Measurements from ENCODE around the gene LARGE1. TPM values are rescaled to one million over a fixed set of nuclear protein-coding genes. Genes with fewer than 3 reads are reported as not detected.

Gene LARGE1
- total RNA-seq, 4 donors from 2014 or later = 11.8 to 33.2 (median 22.6) TPM

DNA sequence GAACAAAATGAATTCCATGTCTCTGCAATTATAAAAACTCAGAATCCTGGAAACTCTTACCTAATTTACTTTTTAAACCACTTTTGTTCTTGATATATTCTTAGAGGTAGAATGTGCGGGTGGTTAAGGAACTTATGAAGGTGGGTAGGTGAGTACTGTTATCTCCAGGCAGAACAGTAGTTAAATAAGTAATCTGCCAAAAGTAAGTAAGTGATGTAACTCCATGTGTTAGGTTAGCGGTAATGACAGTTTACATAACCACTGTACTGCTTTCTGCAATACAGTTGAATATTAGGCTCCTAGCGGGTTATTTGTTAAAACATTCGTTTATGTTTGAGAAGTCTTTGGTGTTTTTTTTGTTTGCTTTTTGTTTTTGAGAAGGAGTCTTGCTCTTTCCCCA lies 7.1 kb downstream of the LARGE1 start:
- 88 to 90% methylated on average over 4 of the region's 4 CpGs for whole genome bisulfite sequencing, 2 donors
- no peak for TF ChIP-seq POLR2A (IDR thresholded peaks at IDR 0.05)
- TF ChIP-seq, protein P1, sequence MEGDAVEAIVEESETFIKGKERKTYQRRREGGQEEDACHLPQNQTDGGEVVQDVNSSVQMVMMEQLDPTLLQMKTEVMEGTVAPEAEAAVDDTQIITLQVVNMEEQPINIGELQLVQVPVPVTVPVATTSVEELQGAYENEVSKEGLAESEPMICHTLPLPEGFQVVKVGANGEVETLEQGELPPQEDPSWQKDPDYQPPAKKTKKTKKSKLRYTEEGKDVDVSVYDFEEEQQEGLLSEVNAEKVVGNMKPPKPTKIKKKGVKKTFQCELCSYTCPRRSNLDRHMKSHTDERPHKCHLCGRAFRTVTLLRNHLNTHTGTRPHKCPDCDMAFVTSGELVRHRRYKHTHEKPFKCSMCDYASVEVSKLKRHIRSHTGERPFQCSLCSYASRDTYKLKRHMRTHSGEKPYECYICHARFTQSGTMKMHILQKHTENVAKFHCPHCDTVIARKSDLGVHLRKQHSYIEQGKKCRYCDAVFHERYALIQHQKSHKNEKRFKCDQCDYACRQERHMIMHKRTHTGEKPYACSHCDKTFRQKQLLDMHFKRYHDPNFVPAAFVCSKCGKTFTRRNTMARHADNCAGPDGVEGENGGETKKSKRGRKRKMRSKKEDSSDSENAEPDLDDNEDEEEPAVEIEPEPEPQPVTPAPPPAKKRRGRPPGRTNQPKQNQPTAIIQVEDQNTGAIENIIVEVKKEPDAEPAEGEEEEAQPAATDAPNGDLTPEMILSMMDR (IDR thresholded peaks at IDR 0.05) = no peak
- no peak for DNase-seq (ENCODE audit: low spot score in 2 of 2)
- intact Hi-C loops (cut with DNase I; ENCODE audit: low total_unique reads) = no loop called here
- H3K4me3 ChIP-seq (ENCODE audit: low read depth, poor library complexity, severe bottlenecking) = no peak overlapping the region

DNA sequence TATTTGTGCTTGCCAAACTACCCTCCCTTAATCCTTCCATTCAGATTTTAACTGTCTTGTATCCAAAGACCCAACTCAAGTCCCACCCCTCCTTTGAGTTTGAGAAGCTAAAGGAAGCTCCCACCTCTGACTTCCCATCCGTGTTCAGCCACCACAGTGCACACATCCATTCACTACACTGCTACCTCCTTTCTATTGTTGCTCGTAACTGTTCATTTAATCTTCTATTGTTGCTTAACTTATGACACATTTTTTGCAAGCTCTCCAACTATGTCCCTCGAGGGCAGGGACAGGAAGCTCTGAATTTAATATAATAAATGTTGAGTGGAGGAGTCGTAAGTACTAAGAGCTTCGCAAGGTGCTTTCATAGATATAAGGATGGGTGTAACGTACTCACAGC lies 10.4 kb downstream of the LARGE1 start:
- no peak overlapping the region for H3K4me3 ChIP-seq (ENCODE audit: low read depth, poor library complexity, severe bottlenecking)
- DNase-seq (ENCODE audit: low spot score in 2 of 2) = no peak
- WGBS, 2 donors = 53 to 56% methylated on average over 6 of the region's 6 CpGs
- TF ChIP-seq, protein P1 (IDR thresholded peaks at IDR 0.05) = no peak
- intact Hi-C loops (cut with DNase I; ENCODE audit: low total_unique reads) = no loop called here

DNA sequence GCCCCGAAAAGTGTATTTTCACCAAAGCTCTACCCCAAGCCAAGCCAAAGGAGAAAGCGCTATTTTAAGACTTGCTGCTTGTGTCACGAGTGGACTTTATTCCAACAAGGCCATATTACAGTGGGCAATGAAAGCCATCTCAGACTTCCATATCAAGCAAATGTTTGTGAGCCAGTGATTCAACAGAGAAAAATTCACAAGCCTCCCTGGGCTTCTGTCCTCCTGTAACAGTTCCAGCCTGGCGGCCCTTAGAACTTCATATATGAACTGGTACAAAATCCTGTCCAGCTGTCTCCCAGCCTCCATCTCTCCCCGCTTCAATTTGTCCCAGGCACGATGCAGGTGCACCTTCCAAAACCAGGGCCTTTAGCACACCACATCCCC lies 11.2 kb downstream of the LARGE1 start:
- intact Hi-C loops (cut with DNase I; ENCODE audit: low total_unique reads) = no loop called here
- WGBS, 2 donors = 71 to 79% methylated on average over 6 of the region's 6 CpGs
- TF ChIP-seq, protein P1 (IDR thresholded peaks at IDR 0.05) = no peak
- TF ChIP-seq POLR2A (IDR thresholded peaks at IDR 0.05) = no peak
- DNase-seq (ENCODE audit: low spot score in 2 of 2) = no peak
- no peak overlapping the region for H3K4me3 ChIP-seq (ENCODE audit: low read depth, poor library complexity, severe bottlenecking)

DNA sequence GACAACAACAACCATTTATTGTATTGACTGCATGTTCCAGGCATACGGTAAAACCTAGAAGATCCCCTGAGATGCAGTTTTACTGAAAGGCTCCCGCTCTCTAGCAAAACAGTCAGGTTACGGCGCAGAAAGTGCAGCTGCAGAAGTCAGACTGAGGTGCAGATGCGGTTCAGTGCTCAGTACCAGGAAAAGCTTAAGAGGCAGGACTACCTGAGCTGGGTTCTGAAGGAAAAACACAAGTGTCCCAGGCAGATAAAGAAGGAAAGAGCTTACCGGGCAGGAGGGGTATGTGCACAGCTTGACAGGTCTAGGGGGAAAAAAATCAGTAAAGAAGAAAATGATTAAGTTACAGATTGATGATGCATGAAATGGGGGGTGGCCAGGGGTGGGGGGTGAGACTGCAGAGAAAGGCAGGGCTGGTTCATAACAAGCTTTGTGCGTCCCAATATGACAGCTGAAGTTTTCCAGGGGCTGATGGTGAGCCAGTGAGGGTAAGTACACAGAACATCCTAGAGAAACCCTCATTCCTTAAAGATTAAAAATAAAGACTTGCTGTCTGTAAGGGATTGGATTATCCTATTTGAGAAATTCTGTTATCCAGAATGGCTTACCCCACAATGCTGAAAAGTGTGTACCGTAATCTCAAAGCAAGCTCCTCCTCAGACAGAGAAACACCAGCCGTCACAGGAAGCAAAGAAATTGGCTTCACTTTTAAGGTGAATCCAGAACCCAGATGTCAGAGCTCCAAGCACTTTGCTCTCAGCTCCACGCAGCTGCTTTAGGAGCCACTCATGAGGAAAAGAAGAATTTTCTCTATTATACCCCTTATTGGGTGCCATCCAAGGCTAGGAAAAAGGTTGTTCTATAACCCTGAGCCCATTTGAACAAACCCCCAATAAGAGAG lies 11.9 kb downstream of the LARGE1 start:
- WGBS, 2 donors = 92% methylated on average over 10 of the region's 10 CpGs
- DNase-seq (ENCODE audit: low spot score in 2 of 2) = no peak
- intact Hi-C loops (cut with DNase I; ENCODE audit: low total_unique reads) = no loop called here
- TF ChIP-seq POLR2A (IDR thresholded peaks at IDR 0.05) = no peak
- TF ChIP-seq, protein P1 (IDR thresholded peaks at IDR 0.05) = no peak
- H3K4me3 ChIP-seq (ENCODE audit: low read depth, poor library complexity, severe bottlenecking) = no peak overlapping the region

DNA sequence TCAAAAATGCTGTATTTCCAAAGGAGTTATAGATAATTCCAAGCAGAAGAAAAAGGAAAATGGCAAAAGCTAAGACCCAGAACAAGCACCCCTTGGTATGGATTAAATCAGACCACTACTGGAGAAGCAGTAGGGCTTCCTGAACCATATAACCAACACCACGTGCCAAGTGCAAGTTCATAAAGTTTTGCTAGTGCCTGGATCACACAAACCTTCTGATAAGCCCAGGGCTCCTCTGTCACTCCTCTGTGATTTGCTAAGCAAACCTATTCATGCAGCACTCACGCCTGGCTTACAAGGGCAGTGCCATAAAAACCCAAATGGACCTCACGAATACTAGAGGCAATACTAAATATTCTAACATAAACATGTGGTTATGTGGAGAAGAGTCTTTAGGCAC lies 13.3 kb downstream of the LARGE1 start:
- no peak for DNase-seq (ENCODE audit: low spot score in 2 of 2)
- TF ChIP-seq, protein P1 (IDR thresholded peaks at IDR 0.05) = no peak
- TF ChIP-seq POLR2A (IDR thresholded peaks at IDR 0.05) = no peak
- H3K4me3 ChIP-seq (ENCODE audit: low read depth, poor library complexity, severe bottlenecking) = no peak overlapping the region
- intact Hi-C loops (cut with DNase I; ENCODE audit: low total_unique reads) = no loop called here
- WGBS, 2 donors = 86 to 88% methylated on average over 3 of the region's 3 CpGs

DNA sequence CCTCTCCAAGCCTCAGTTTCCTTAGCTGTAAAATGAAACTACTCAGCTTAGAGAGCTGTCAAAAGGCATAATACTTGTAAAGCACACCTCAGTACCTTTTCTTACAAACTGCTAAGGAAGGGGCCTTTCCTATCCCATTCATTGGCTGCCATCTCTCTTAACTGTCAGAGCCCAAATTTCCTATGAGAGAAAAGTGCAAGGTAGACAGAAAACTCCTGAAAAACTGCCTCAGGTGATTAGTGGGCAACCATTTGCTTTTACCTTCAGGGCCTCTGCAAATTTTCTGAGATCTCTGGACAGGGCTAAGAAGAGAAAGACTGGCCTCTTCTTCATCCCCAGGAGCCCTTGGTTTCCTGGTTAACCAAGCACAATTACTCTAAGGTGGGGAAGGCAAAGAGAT lies 13.8 kb downstream of the LARGE1 start:
- TF ChIP-seq, protein P1 (IDR thresholded peaks at IDR 0.05) = no peak
- TF ChIP-seq POLR2A (IDR thresholded peaks at IDR 0.05) = no peak
- intact Hi-C loops (cut with DNase I; ENCODE audit: low total_unique reads) = no loop called here
- DNase-seq (ENCODE audit: low spot score in 2 of 2) = no peak
- no peak overlapping the region for H3K4me3 ChIP-seq (ENCODE audit: low read depth, poor library complexity, severe bottlenecking)
